Parathyroid adenoma (tissue), 2 donors: ENCODE measurements around the gene DDX59.
"Not testable (repeated sequence)": the region's sequence is repeated elsewhere in the genome, so short reads cannot be mapped to it uniquely, and the experiment has no call there.

Source experiments
- H2AFZ ChIP-seq: fragments of 300-600 bp; sonication (generic); one replicate; pipeline ENCODE4 v1.7.0; 2017; ENCODE audit warnings: antibody characterized with exemption, mild to moderate bottlenecking
- H3K27ac ChIP-seq: fragments of 300-600 bp; sonication (generic); one replicate; pipeline ENCODE4 v1.7.0; 2017
- H3K27me3 ChIP-seq: fragments of 300-600 bp; sonication (generic); one replicate; pipeline ENCODE4 v1.7.0; 2017; ENCODE audit warnings: low read length; ENCODE audit not compliant: control insufficient read depth, insufficient read depth
- H3K36me3 ChIP-seq: fragments of 300-600 bp; sonication (generic); one replicate; pipeline ENCODE4 v1.7.0; 2017; ENCODE audit warnings: low read length; ENCODE audit not compliant: control insufficient read depth, insufficient read depth
- H3K4me1 ChIP-seq: fragments of 300-600 bp; sonication (generic); one replicate; pipeline ENCODE4 v1.7.0; 2017; ENCODE audit warnings: control low read depth
- H3K4me2 ChIP-seq: fragments of 300-600 bp; sonication (generic); one replicate; pipeline ENCODE4 v1.7.0; 2017; ENCODE audit warnings: low read length
- H3K4me3 ChIP-seq: fragments of 300-600 bp; sonication (generic); one replicate; pipeline ENCODE4 v1.7.0; 2017; ENCODE audit warnings: low read depth, low read length
- H3K79me2 ChIP-seq: fragments of 300-600 bp; sonication (generic); one replicate; pipeline ENCODE4 v1.7.0; 2017; ENCODE audit warnings: control low read depth
- H3K9ac ChIP-seq: fragments of 300-600 bp; sonication (generic); one replicate; pipeline ENCODE4 v1.7.0; 2017; ENCODE audit warnings: mild to moderate bottlenecking
- H3K9me3 ChIP-seq: fragments of 300-600 bp; sonication (generic); one replicate; pipeline ENCODE4 v1.7.0; 2017; ENCODE audit warnings: low read length; ENCODE audit not compliant: control insufficient read depth
- CTCF ChIP-seq: fragments of 300-600 bp; sonication (generic); IDR thresholded peaks from one replicate; pipeline ENCODE4 v1.7.0; 2017; ENCODE audit warnings: antibody characterized with exemption, mild to moderate bottlenecking
- donor health status: primary hyperparathyroidism.

DDX59 gene

GRCh38 chr1:200634261-200635122 is 35.2 kb downstream of the DDX59 start:
- no peak overlapping the region for H3K9ac ChIP-seq
- no peak overlapping the region for H3K27ac ChIP-seq
- H3K36me3 ChIP-seq = no peaks in the 10 kb centered on the region
- no peak for TF ChIP-seq CTCF
- no peak overlapping the region for H3K4me3 ChIP-seq
- H2AFZ ChIP-seq = no peak overlapping the region
- no peak overlapping the region for H3K4me2 ChIP-seq
- no peaks in the 10 kb centered on the region for H3K4me1 ChIP-seq
- no peaks in the 10 kb centered on the region for H3K27me3 ChIP-seq
- H3K9me3 ChIP-seq = no peaks in the 10 kb centered on the region
- no peaks in the 10 kb centered on the region for H3K79me2 ChIP-seq

GRCh38 chr1:200631375-200631774 is 38.3 kb downstream of the DDX59 start:
- Histone ChIP-seq H3K36me3 (no peaks in the 10 kb centered on the region), H3K27ac (no peak overlapping the region), H3K4me1 (no peaks in the 10 kb centered on the region), H3K27me3 (no peaks in the 10 kb centered on the region), H3K79me2 (no peaks in the 10 kb centered on the region), H2AFZ (no peak overlapping the region), H3K9ac (no peak overlapping the region), H3K4me3 (no peak overlapping the region), H3K9me3 (no peaks in the 10 kb centered on the region), H3K4me2 (no peak overlapping the region)
- no peak for TF ChIP-seq CTCF

- H3K36me3 ChIP-seq, H3K4me3 ChIP-seq, H2AFZ ChIP-seq, H3K9ac ChIP-seq, H3K4me2 ChIP-seq, H3K27ac ChIP-seq, H3K79me2 ChIP-seq, H3K9me3 ChIP-seq, H3K27me3 ChIP-seq, H3K4me1 ChIP-seq: not testable (repeated sequence)
Observed at GRCh38 chr1:200630515-200630899, 39.2 kb downstream of the DDX59 start.

GRCh38 chr1:200629876-200630514 is 39.7 kb downstream of the DDX59 start:
- H3K4me1 ChIP-seq = no peaks in the 10 kb centered on the region
- no peak overlapping the region for H3K27ac ChIP-seq
- no peak overlapping the region for H3K4me3 ChIP-seq
- no peaks in the 10 kb centered on the region for H3K27me3 ChIP-seq
- H3K9ac ChIP-seq = no peak overlapping the region
- no peaks in the 10 kb centered on the region for H3K79me2 ChIP-seq
- no peaks in the 10 kb centered on the region for H3K9me3 ChIP-seq
- TF ChIP-seq CTCF = no peak
- H2AFZ ChIP-seq = peak overlapping the region; percentile 53
- H3K36me3 ChIP-seq = no peaks in the 10 kb centered on the region
- no peak overlapping the region for H3K4me2 ChIP-seq

GRCh38 chr1:200628223-200628881 is 41.4 kb downstream of the DDX59 start:
- no peaks in the 10 kb centered on the region for H3K9me3 ChIP-seq
- no peak overlapping the region for H3K9ac ChIP-seq
- no peak overlapping the region for H3K4me2 ChIP-seq
- H3K4me1 ChIP-seq = no peaks in the 10 kb centered on the region
- no peak overlapping the region for H3K4me3 ChIP-seq
- TF ChIP-seq CTCF = no peak
- H3K27ac ChIP-seq = no peak overlapping the region
- no peaks in the 10 kb centered on the region for H3K27me3 ChIP-seq
- no peak overlapping the region for H2AFZ ChIP-seq
- no peaks in the 10 kb centered on the region for H3K79me2 ChIP-seq
- no peaks in the 10 kb centered on the region for H3K36me3 ChIP-seq
